ENCODE measurements around the gene S100A6. TPM values are rescaled to one million over a fixed set of nuclear protein-coding genes. Genes with fewer than 3 reads are reported as not detected.
"Not testable (repeated sequence)": the region's sequence is repeated elsewhere in the genome, so short reads cannot be mapped to it uniquely, and the experiment has no call there.

S100A6 gene
- total RNA-seq, 3 donors from 2014 or later = 351 to 861 (median 423) TPM

DNA sequence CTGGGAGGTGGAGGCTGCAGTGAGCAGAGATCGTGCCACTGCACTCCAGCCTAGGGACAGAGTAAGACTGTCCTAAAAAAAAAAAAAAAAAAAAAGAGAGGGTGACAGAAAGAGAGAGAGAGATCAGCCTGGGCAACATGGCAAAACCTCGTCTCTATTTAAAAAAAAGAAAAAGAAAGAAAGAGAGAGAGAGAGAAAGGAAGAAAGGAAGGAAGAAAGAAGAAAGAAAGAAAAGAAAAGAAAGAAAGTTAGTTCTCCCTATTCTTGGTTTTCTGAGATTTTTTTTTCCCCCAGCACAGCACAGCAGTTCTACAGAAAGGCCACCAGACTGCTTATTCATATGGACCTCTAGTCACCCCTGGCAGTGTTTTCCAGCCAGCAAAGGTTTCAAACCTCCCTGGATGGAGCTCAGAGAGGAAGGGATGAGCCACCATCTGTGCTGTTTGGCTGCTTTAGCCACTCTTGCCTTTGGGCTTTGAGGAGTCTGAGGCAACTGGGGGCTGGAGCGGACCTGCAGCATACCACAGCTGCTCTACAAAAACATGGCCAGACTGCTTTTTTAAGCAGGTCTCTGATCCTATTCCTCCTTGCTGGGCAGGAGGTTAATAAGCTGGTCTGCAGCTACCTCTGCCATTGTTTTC lies 10.6 kb downstream of the S100A6 start:
- TF ChIP-seq, protein P1, sequence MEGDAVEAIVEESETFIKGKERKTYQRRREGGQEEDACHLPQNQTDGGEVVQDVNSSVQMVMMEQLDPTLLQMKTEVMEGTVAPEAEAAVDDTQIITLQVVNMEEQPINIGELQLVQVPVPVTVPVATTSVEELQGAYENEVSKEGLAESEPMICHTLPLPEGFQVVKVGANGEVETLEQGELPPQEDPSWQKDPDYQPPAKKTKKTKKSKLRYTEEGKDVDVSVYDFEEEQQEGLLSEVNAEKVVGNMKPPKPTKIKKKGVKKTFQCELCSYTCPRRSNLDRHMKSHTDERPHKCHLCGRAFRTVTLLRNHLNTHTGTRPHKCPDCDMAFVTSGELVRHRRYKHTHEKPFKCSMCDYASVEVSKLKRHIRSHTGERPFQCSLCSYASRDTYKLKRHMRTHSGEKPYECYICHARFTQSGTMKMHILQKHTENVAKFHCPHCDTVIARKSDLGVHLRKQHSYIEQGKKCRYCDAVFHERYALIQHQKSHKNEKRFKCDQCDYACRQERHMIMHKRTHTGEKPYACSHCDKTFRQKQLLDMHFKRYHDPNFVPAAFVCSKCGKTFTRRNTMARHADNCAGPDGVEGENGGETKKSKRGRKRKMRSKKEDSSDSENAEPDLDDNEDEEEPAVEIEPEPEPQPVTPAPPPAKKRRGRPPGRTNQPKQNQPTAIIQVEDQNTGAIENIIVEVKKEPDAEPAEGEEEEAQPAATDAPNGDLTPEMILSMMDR (IDR thresholded peaks at IDR 0.05) = no peak
- TF ChIP-seq POLR2A (IDR thresholded peaks at IDR 0.05) = no peak
- TF ChIP-seq POLR2AphosphoS5 (IDR thresholded peaks at IDR 0.05) = no peak
- Histone ChIP-seq H3K4me3 (no peak overlapping the region), H3K4me1 (peaks cover 0 to 2% of the 10 kb centered on the region in 2 donors), H3K27me3 (no peaks in the 10 kb centered on the region), H3K36me3 (no peaks in the 10 kb centered on the region), H3K9me3 (no peaks in the 10 kb centered on the region), H3K27ac (peak overlapping the region; percentile 43 to 60)
- no peak for DNase-seq (ENCODE audit: low spot score in 2 of 2)
- intact Hi-C loops (cut with DNase I; ENCODE audit: low total_unique reads) = no loop called here

DNA sequence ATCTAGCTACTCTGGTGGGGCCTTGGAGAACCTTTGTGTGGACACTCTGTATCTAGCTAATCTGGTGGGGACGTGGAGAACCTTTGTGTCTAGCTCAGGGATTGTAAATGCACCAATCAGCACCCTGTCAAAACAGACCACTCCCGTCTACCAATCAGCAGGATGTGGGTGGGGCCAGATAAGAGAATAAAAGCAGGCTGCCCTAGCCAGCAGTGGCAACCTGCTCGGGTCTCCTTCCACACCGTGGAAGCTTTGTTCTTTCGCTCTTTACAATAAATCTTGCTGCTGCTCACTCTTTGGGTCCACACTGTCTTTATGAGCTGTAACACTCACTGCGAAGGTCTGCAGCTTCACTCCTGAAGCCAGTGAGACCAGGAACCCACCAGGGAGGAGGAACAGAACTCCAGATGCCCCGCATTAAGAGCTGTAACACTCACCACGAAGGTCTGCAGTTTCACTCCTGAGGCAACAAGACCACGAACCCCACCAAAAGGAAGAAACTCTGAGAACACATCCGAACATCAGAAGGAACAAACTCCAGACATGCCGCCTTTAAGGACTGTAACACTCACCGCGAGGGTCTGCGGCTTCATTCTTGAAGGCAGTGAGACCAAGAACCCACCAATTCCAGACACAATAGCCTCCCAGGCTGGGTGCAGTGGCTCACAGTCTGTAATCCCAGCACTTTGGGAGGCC lies 13.3 kb downstream of the S100A6 start:
- H3K27me3 ChIP-seq; intact Hi-C loops (cut with DNase I; ENCODE audit: low total_unique reads); DNase-seq (ENCODE audit: low spot score in 2 of 2); H3K36me3 ChIP-seq; H3K4me1 ChIP-seq; H3K9me3 ChIP-seq; H3K4me3 ChIP-seq: not testable (repeated sequence)
- H3K27ac ChIP-seq = peak overlapping the region in 1 of 2 donors; percentile 45

- H3K27me3 ChIP-seq; intact Hi-C loops (cut with DNase I; ENCODE audit: low total_unique reads); H3K9me3 ChIP-seq; H3K4me1 ChIP-seq; H3K4me3 ChIP-seq; DNase-seq (ENCODE audit: low spot score in 2 of 2); H3K27ac ChIP-seq; H3K36me3 ChIP-seq: not testable (repeated sequence)
Measured at GRCh38 chr1:153521808-153522207, 14.0 kb downstream of the S100A6 start.

GRCh38 chr1:153520818-153521476 lies 14.8 kb downstream of the S100A6 start:
- TF ChIP-seq POLR2AphosphoS5 (IDR thresholded peaks at IDR 0.05) (no peak), POLR2A (IDR thresholded peaks at IDR 0.05) (no peak)
- TF ChIP-seq, protein P1 (IDR thresholded peaks at IDR 0.05) = no peak
- H3K27ac ChIP-seq = peak overlapping the region; percentile 13 to 58
- DNase-seq (ENCODE audit: low spot score in 2 of 2) = no peak
- intact Hi-C loops (cut with DNase I; ENCODE audit: low total_unique reads) = no loop called here
- H3K9me3 ChIP-seq = no peaks in the 10 kb centered on the region
- H3K4me1 ChIP-seq = peaks cover 0 to 3% of the 10 kb centered on the region in 2 donors
- no peaks in the 10 kb centered on the region for H3K27me3 ChIP-seq
- H3K4me3 ChIP-seq = no peak overlapping the region
- no peaks in the 10 kb centered on the region for H3K36me3 ChIP-seq

DNA sequence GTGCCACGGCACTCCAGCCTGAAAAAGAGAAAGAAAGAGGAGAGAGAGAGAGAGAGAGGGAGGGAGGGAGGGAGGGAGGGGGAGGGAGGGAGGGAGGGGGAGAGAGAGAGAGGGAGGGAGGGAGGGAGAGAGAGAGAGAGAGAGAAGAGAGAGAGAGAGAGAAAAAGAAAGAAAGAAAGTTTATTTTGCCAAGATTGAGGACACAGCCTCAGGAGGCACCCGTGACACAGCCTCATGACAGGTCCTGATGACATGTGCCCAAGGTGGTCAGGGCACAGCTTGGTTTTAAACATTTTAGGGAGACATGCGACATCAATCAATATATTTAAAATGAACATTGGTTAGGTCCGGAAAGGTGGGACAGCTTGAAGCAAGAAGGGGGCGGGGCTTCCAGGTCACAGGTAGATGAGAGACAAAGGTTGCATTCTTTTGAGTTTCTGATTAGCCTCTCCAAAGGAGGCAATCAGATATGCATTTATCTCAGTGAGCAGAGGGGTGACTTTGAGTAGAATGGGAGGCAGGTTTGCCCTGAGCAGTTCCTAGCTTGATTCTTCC lies 15.6 kb downstream of the S100A6 start:
- H3K9me3 ChIP-seq; H3K4me3 ChIP-seq; H3K27me3 ChIP-seq; intact Hi-C loops (cut with DNase I; ENCODE audit: low total_unique reads); H3K36me3 ChIP-seq; DNase-seq (ENCODE audit: low spot score in 2 of 2): not testable (repeated sequence)
- Histone ChIP-seq H3K27ac (peak overlapping the region in 1 of 2 donors; percentile 58), H3K4me1 (peaks cover 0 to 11% of the 10 kb centered on the region in 2 donors)

- TF ChIP-seq POLR2AphosphoS5 (IDR thresholded peaks at IDR 0.05) = no peak
- no peak for TF ChIP-seq POLR2A (IDR thresholded peaks at IDR 0.05)
- TF ChIP-seq, protein P1 (IDR thresholded peaks at IDR 0.05) = no peak
- H3K27ac ChIP-seq = no peak overlapping the region
- DNase-seq (ENCODE audit: low spot score in 2 of 2) = no peak
- H3K4me1 ChIP-seq = peaks cover 0 to 12% of the 10 kb centered on the region in 2 donors
- H3K4me3 ChIP-seq = no peak overlapping the region
- intact Hi-C loops (cut with DNase I; ENCODE audit: low total_unique reads) = no loop called here
- no peaks in the 10 kb centered on the region for H3K9me3 ChIP-seq
- H3K27me3 ChIP-seq = no peaks in the 10 kb centered on the region
- no peaks in the 10 kb centered on the region for H3K36me3 ChIP-seq
Measured at GRCh38 chr1:153519242-153519641, 16.5 kb downstream of the S100A6 start.

All from breast epithelium (tissue), 4 donors.